Endodermal cell (in vitro differentiated cells): ENCODE data around the gene SLC6A11. TPM values are rescaled to one million over a fixed set of nuclear protein-coding genes. Genes with fewer than 3 reads are reported as not detected.

Source experiments
- DNase-seq: peaks from one replicate; pipeline ENCODE4 v3.0.0-alpha.2; 2017
- H3K27ac ChIP-seq: 2 replicates; pipeline ENCODE4 v1.5.1; 2013; ENCODE audit warnings: mild to moderate bottlenecking, low read depth, low read length, moderate library complexity
- H3K27me3 ChIP-seq: 2 replicates; pipeline ENCODE4 v1.6.1; 2013; ENCODE audit warnings: mild to moderate bottlenecking, low read length, moderate library complexity; ENCODE audit not compliant: insufficient read depth, control insufficient read depth, poor library complexity, severe bottlenecking
- H3K36me3 ChIP-seq: 2 replicates; pipeline ENCODE4 v1.7.0; 2013; ENCODE audit warnings: mild to moderate bottlenecking, low read length, moderate library complexity; ENCODE audit not compliant: control insufficient read depth, insufficient read depth
- H3K4me1 ChIP-seq: one replicate; pipeline ENCODE4 v1.7.0; 2013; ENCODE audit warnings: low read length; ENCODE audit not compliant: control insufficient read depth, insufficient read depth
- H3K4me3 ChIP-seq: 2 replicates; pipeline ENCODE4 v1.5.1; 2013; ENCODE audit warnings: mild to moderate bottlenecking, low read length, moderate library complexity
- H3K9ac ChIP-seq: 2 replicates; pipeline ENCODE4 v1.6.1; 2013; ENCODE audit warnings: mild to moderate bottlenecking, low read length, moderate library complexity; ENCODE audit not compliant: poor library complexity, severe bottlenecking; ENCODE audit errors: extremely low read depth
- H3K9me3 ChIP-seq: 2 replicates; pipeline ENCODE4 v1.6.1; 2013; ENCODE audit warnings: mild to moderate bottlenecking, low read length, moderate library complexity; ENCODE audit not compliant: control insufficient read depth
- H3K27ac Mint-ChIP-seq: 2 replicates; pipeline ENCODE4 v1.8.0; 2020; ENCODE audit warnings: mixed read lengths
- H3K27me3 Mint-ChIP-seq: 2 replicates; pipeline ENCODE4 v1.8.0; 2021; ENCODE audit warnings: mild to moderate bottlenecking, mixed read lengths; ENCODE audit not compliant: insufficient read depth
- H3K36me3 Mint-ChIP-seq: 2 replicates; pipeline ENCODE4 v1.8.0; 2020; ENCODE audit warnings: low read depth, mixed read lengths
- H3K4me1 Mint-ChIP-seq: 2 replicates; pipeline ENCODE4 v1.8.0; 2020; ENCODE audit warnings: mixed read lengths
- H3K4me3 Mint-ChIP-seq: 2 replicates; pipeline ENCODE4 v1.8.0; 2020; ENCODE audit warnings: mild to moderate bottlenecking, moderate library complexity, mixed read lengths
- H3K9me3 Mint-ChIP-seq: 2 replicates; pipeline ENCODE4 v1.8.0; 2020; ENCODE audit warnings: mild to moderate bottlenecking, mixed read lengths
- CTCF ChIP-seq: fragments of 200-600 bp; sonication (generic); conservative IDR thresholded peaks from 2 replicates; pipeline ENCODE4 v1.5.0; 2021; ENCODE audit warnings: antibody characterized with exemption, mild to moderate bottlenecking
- WGBS, 2 experiments: methylation state at CpG; one replicate each; pipeline versions ENCODE4 v1.1.5 to v1.1.7; 2013; ENCODE audit warnings: missing lambda C conversion rate in 2 of 2, mixed read lengths in 1 of 2; ENCODE audit not compliant: insufficient coverage in 1 of 2, insufficient read length in 1 of 2; 5-methylcytosine and 5-hydroxymethylcytosine counted together
- total RNA-seq, 2 donors: library from RNA; stranded (reverse); fragmentation: NEBNext Ultra II Directional in 1 of 2; extraction: Animal tissue kit (Norgen Biotek cat#: 25700) in 1 of 2; gene quantifications; 2 replicates in 1 of 2; 3 replicates in 1 of 2; pipeline ENCODE4 v1.2.1, GENCODE V29; 2021

Gene SLC6A11
- total RNA-seq, 2 donors from 2014 or later: 0.27 to 0.73 TPM

GRCh38 chr3:10981031-10981430, 165.0 kb downstream of the SLC6A11 start:
- TF ChIP-seq CTCF: no peak
- Histone ChIP-seq H3K4me1 (no peaks in the 10 kb centered on the region), H3K9ac (no peak overlapping the region), H3K36me3 (no peaks in the 10 kb centered on the region), H3K27ac (no peak overlapping the region), H3K27me3 (peaks cover 28% of the 10 kb centered on the region), H3K9me3 (no peaks in the 10 kb centered on the region), H3K4me3 (no peak overlapping the region)
- Mint-ChIP-seq H3K9me3 (peaks cover 2% of the 10 kb centered on the region), H3K27me3 (peaks cover 39% of the 10 kb centered on the region), H3K4me1 (peaks cover 33% of the 10 kb centered on the region), H3K27ac (no peak overlapping the region), H3K4me3 (no peak overlapping the region), H3K36me3 (no peaks in the 10 kb centered on the region)
- no peak for DNase-seq
- 94 to 95% methylated on average over 2 to 3 of the region's 3 CpGs for WGBS, 2 experiments

- no peak overlapping the region for H3K27ac Mint-ChIP-seq
- H3K27me3 Mint-ChIP-seq: peaks cover 41% of the 10 kb centered on the region
These were observed 165.9 kb downstream of the SLC6A11 start for GRCh38 chr3:10981961-10982360.

DNA sequence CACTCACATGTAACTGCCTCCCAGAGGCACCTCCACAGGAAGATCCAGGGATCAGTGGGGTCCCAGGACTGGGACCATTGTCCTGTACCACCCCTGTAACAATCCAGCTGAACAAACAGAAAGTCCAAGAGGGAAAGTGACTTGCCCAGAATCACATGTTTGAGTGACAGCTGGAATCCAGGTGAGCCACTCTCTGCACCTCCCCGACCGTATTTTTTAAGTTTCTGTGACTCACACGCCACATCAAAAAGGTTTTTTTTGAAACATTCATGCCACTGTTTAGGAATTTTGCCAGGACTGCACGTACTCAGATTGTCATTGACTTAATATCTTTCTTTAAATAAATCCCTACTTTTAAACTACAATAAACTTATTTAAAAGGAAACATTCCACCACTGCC, 166.8 kb downstream of the SLC6A11 start:
- Histone ChIP-seq H3K4me3 (no peak overlapping the region), H3K27me3 (peaks cover 28% of the 10 kb centered on the region), H3K4me1 (no peaks in the 10 kb centered on the region), H3K9me3 (no peaks in the 10 kb centered on the region), H3K36me3 (no peaks in the 10 kb centered on the region), H3K9ac (no peak overlapping the region), H3K27ac (no peak overlapping the region)
- Mint-ChIP-seq H3K4me1 (peaks cover 37% of the 10 kb centered on the region), H3K4me3 (no peak overlapping the region), H3K27me3 (peaks cover 41% of the 10 kb centered on the region), H3K36me3 (no peaks in the 10 kb centered on the region), H3K27ac (no peak overlapping the region), H3K9me3 (peaks cover 2% of the 10 kb centered on the region)
- no peak for TF ChIP-seq CTCF
- DNase-seq: no peak
- 64 to 76% methylated on average over 4 of the region's 4 CpGs for WGBS, 2 experiments

More at GRCh38 chr3:10981961-10982360, 165.9 kb downstream of the SLC6A11 start:
- Histone ChIP-seq H3K4me3 (no peak overlapping the region), H3K27ac (no peak overlapping the region), H3K36me3 (no peaks in the 10 kb centered on the region), H3K9ac (no peak overlapping the region), H3K4me1 (no peaks in the 10 kb centered on the region), H3K27me3 (peaks cover 28% of the 10 kb centered on the region), H3K9me3 (no peaks in the 10 kb centered on the region)
- Mint-ChIP-seq H3K4me1 (peaks cover 33% of the 10 kb centered on the region), H3K4me3 (no peak overlapping the region), H3K36me3 (no peaks in the 10 kb centered on the region), H3K9me3 (peaks cover 2% of the 10 kb centered on the region)
- no peak for DNase-seq
- WGBS, 2 experiments: 83 to 88% methylated on average over 4 to 5 of the region's 5 CpGs
- no peak for TF ChIP-seq CTCF
